Jurkat, Clone E6-1 (cell line): ENCODE measurements around the gene OAF.

Source experiments
- DNase-seq: peaks from one replicate; pipeline ENCODE4 v3.0.0-alpha.2; 2011; ENCODE audit warnings: low read depth, low spot score
- H3K4me3 ChIP-seq: 2 replicates; pipeline ENCODE4 v1.5.1; 2011; ENCODE audit warnings: mild to moderate bottlenecking, low read length, control low read depth, moderate library complexity

The OAF gene

DNA sequence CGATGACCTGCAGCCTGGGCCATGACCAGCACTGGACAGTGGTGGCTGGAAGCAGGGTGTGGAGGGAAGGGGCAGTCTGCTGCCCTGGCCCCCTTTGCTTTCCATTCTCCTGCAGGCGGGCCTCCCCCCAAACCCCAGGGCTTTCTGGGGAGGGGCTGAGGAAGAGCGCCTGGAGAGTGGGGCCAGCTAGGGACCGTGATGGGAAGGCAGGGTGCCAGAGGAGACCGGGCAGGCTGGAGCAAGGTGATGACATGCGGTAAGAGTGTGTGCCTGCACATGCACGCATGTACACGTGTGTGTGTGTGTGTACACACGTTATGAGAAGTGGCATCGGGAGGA lies 7.8 kb downstream of the OAF start:
- no peak for DNase-seq
- H3K4me3 ChIP-seq: no peak overlapping the region

DNA sequence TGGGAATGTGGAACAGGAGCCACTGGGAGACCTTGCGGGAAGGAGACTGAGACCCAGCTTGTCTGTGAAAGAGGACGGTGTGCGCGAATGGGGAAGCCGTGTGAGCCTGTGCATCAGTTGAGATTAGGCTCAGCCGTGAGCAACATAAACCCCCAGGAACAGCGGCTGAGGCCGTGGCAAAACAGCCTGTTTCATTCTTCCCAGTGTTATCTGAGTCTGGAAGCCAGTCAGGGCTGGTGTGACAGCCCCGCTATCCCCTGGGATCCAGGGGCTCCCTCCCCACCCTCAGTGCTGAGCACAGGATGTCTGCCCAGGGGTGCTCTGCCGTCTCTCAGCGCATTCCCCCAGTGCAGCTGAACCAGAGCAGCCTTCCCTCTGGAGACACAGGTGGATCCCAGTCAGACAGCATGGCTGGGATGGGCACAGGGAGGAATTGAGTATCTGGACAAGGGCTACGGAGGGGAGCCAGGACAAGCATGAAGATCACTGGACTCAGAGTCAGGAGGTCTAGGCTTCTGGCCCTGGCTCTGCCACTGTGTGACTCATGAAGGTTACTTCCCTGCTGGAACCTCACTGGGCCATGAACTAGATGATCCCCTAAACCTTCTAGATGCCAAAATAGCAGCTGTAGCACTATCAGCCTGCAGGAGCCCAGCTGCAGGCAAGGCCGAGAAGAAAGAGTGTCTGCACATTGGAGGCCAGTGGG lies 8.6 kb downstream of the OAF start:
- no peak for DNase-seq
- no peak overlapping the region for H3K4me3 ChIP-seq

DNA sequence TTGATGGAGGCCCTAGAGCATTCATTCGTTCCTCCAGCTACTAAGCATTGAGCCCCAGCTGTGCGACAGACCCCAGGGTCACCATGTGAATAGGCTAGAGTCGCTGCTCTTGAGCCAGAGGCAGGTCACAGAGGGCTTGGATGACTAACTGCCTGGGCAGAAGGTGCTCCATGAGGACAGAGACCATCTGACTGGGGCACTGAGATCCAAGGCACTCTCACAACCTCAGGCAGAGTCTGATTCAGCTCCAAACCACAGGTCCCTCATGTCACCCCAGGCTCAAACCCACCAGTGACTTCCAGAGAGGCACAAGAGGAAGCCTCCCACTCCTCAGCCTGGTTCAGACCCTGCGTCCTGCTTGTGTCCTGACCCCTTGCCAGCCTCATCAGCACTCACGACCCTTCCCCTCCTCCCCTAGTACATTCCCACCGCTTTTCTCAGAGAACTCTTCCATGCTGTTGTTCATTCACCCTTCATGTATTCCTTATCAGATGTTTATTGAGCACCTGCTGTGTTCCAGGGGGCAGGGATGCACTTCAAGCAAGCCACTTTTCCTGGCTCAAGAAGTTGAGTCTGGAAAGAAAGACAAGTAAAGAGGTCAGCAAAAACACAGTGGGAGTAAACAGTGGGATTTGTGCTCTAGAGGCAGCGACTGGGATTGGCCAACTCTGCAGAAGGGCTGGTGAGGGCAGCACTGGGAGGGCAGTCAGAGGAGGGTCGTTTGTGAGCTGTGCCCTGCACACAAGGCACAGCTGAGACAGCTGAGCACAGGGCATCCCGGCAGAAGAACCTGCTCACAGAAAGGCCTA lies 9.3 kb downstream of the OAF start:
- no peak for DNase-seq
- H3K4me3 ChIP-seq: no peak overlapping the region

DNA sequence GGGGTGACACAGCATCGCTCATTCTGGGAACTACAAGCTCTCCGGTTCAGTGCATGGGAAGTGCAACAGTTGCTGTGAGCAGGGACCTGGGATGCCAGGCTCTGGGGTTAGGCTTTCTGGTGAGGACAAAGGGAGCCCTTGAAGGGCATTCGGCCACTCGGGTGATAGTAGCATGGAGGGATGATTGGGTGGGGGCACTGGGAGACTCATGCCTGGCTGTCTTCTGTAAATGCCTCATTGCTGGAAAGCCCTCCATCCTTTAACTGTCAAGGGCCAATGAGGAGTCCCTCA lies 9.9 kb downstream of the OAF start:
- H3K4me3 ChIP-seq: no peak overlapping the region
- DNase-seq: no peak

DNA sequence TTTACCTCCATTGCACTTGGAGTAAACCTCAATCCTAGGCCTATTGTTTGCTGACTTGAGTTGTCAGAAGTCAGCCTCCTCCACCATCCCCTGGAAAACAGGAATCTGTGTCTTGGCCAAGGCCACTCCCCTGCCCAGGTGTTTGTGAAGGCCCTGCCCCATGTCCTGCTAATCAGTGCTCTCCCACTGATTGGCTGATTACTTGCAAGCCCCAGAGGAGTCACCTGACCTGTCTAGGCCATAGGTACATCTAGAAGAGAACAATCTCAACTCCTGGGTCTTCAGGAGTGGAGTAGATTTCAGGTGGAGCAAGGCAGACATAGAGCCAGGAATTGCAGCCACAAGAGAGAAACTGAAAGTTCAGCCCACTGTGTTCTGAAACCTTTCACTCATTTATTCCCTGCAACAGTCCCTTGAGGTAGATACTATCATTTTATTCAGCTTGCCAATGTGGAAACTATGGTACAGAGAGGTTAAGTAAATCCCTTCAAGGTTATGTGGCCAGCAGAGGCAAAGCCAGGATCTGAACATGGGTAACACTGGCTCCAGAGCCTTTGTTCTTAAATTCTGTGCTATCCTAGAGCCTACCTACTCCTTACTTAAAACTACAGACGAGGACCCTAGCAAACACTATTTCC lies 10.4 kb downstream of the OAF start:
- H3K4me3 ChIP-seq: no peak overlapping the region
- DNase-seq: no peak

DNA sequence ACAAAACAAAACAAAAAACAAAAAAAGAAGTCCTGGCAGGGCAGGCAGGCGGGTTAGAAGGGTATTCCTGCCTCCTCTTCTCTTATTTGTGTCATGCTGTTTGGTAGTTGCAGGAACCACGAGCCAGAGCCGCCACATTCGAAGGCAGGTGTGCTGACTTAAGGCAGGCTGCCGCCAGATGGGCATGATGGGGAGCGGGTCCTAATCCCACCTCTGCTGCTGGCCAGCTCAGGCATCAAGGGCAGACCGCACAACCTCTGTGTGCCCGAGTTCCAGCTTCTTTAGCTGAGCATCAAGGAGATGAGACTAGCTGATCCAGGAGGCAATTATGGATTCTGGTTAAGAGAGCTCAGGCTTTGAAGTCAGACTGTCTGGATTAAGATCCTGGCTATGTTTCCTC lies 12.1 kb downstream of the OAF start:
- DNase-seq: no peak
- no peak overlapping the region for H3K4me3 ChIP-seq

DNA sequence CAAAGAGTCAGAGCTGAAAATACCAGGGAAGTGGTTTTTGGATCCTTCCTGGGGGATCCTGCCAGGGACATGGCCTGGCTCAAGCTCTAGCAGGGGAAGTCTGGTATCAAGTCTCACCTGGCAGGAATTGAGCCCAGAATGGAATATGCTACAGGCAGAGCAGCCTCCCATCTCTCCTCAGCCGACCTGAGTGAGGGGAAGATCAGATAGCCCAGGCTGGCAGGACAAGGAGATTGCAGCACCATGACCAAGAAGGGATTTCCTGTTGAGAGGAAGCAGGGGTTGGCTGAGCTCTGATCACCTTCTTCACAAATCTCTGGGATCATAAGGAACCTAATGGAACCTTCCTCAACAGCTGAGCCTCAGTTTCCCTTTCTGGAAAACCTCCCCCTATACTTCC lies 13.0 kb downstream of the OAF start:
- H3K4me3 ChIP-seq: no peak overlapping the region
- DNase-seq: no peak

DNA sequence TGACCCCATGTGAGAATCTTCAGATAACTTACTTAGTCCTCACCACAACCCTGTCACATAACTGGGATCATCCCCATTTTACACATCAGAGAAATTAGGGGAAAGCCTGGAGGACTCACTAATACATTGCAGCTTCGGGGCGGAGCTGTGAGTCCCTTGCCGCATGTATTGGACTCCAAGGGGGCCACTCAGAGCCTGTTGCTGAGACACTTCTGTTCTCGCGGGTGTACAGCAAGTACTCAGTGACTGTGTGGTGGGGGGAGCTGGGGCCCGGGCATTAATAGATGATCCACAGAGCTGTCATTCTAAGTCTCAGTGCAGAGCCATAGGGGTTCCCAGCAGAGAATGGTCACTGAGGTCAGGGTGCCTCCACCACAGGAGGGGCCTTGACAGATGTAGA lies 13.5 kb downstream of the OAF start:
- H3K4me3 ChIP-seq: no peak overlapping the region
- DNase-seq: no peak

DNA sequence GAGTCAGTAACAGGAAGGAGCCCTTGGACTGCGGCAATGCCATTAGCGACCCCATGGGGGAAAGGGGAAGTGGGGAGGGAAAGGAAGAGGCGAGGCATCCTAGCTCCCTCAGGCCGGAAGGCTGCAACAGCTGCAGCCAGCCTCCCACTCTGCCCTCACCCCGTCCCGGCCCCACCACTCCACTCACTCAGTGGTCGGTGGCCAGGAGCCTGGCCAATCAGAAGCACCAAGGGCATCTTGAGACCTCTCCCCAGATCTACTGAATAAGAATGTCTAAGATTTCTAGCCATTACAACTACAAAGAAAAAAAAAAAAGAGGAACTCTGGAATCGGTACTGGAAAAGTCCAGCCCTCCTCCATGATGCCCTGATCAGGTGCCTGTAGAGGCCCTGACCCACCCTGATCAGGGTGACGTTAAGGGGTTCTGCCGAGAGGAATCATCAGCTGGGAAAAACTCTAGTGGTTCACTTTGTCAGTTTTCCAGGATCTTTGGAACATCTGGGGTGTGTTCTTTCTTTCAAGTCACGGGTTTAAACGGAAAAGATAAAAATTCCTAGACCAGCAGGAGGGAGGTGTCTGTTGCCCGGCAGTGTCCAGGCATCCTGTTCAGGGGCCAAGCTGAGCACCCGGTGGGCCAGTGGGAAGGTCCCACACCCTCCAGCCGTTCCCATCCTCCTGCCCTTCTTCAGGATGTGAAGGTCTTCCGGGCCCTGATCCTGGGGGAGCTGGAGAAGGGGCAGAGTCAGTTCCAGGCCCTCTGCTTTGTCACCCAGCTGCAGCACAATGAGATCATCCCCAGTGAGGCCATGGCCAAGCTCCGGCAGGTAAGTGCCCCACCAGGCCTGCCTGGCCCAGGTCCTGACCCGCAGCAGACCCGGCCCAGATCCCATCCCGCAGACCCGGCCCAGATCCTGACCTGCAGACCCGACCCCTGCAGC lies 14.4 kb downstream of the OAF start:
- H3K4me3 ChIP-seq: no peak overlapping the region
- DNase-seq: no peak

DNA sequence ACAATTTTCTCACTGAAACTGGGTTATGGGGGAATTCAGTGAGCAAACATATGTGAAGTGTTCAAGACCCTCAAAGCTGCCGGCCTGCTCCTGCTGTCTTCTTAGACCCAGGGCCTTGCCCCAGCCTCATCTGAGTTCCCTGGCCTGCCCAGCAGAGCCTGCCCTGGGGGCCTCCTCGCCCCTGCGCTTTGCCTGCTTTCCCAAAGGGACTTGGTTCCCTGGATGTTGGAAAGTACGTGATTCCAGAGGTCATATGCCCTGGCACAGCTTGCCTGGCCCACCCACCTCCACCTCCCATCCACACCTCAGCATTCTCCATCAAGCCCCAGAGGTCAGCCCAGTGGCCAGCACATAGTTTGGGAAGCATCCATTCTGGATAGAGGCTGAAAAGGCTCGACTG lies 15.4 kb downstream of the OAF start:
- H3K4me3 ChIP-seq: no peak overlapping the region
- no peak for DNase-seq

DNA sequence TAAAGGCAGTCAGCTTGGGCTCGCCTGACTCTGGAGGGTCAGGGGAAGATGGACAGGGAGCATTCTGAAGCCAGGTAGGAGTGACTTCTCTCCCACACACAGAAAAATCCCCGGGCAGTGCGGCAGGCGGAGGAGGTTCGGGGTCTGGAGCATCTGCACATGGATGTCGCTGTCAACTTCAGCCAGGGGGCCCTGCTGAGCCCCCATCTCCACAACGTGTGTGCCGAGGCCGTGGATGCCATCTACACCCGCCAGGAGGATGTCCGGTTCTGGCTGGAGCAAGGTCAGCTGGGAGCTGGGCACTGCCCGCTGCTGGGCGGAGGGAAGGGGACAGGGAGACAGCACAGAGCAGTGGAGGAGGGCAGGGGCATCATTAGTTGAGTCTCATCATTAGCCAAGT lies 15.9 kb downstream of the OAF start:
- DNase-seq: no peak
- H3K4me3 ChIP-seq: no peak overlapping the region

DNA sequence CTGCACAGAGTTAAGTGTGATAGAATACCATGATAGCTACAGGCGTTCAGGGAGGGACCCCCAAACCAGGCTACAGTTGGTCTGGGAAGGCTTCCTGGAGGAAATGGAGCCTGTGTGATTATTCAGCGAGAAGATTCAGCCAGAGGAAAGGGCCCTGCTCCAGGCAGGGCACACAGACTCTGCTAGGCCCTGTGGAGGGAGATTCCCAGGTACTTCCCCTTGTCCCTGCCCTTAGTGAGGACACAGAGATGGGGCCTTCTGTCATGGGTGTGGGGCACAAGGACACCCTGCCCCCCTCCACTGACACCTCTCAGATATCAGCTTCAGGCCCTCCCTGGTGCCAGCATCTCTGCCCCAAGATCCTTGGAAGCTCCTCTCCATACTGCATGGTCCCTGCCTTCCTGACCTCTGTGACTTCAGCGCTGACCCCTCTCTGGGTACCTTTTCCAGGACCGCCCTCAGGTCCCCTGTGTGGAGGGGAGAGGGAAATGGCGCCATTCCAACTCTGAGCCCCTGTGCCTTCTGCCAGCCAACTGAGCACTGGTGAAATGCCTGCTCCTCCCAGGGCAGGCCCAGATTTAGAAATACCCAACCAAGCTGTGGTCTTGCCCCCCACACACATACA lies 16.5 kb downstream of the OAF start:
- DNase-seq: no peak
- no peak overlapping the region for H3K4me3 ChIP-seq

DNA sequence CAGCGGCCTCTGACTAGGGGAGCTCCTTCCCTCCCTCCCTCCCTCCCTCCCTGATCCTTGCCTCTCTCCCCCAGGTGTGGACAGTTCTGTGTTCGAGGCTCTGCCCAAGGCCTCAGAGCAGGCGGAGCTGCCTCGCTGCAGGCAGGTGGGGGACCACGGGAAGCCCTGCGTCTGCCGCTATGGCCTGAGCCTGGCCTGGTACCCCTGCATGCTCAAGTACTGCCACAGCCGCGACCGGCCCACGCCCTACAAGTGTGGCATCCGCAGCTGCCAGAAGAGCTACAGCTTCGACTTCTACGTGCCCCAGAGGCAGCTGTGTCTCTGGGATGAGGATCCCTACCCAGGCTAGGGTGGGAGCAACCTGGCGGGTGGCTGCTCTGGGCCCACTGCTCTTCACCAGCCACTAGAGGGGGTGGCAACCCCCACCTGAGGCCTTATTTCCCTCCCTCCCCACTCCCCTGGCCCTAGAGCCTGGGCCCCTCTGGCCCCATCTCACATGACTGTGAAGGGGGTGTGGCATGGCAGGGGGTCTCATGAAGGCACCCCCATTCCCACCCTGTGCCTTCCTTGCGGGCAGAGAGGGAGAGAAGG lies 18.1 kb downstream of the OAF start:
- DNase-seq: no peak
- no peak overlapping the region for H3K4me3 ChIP-seq

DNA sequence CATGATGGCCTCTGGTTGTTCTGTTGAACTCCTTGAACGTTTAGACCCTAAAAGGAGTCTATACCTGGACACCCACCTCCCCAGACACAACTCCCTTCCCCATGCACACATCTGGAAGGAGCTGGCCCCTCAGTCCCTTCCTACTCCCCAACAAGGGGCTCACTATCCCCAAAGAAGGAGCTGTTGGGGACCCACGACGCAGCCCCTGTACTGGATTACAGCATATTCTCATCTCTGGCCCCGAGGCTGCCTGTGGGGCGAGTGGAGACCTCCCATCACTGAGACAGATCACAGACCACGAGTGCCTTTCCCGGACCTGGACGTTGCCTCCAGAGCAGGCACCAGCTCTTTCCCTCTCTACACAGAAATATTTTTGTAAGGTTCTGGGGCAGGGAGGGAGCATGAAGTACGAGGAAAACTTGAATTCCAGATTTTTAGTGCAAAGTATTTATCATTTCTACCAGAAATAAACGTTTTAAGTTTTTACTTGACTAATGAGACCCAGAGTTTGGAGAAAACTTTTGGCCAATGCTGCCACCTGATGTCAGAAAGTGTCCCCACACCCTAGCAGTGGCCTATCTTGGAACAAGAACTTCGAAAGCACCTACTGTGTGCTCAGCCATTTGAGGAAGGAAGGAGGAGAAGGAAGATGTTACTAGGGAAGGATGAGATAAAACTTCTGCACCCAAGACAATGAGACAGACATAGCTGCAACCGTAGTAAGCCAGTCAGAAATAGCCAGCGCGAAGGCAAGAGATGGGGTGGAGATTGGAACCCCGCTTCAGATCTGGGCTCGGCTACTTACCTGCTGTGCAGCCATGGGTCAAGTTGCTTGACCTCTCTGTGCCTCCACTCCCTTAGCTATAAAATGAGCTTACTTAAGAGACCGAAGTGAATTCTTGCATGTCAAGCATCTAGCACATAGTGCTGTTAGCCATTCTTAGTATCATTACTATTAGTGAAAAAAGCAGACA lies 18.9 kb downstream of the OAF start:
- DNase-seq: no peak
- H3K4me3 ChIP-seq: no peak overlapping the region

DNA sequence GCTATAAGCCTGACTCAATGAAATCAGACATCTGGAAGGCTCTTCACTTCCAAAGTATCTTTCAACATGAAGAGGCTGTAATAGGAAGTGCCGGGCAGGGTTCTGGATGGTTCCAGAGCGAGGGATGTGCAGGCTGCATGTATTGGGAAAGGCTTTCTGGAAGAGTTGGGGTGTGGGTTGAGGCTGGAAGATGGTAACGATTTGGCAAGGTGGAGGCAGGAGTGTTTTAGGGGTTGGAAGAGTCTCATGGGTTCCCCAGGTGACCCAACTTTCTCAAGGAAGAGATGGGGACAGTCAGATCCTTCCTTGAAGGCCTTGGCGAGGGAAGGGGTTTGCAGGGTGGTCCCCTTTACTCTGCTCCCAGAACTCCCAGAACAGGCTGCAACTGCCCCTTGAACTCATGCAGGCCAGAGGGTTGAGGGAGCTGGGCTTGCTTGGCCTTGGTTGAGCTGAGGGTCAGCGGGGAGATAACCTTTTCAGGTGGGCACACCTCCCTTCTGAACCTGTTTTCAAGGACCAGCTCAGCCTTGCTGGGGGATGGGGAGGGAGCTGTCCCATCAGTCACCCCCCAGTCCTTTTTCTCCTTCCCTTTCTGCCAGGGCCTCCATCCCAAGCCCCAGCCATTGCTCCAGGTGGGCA lies 19.7 kb downstream of the OAF start:
- no peak for DNase-seq
- no peak overlapping the region for H3K4me3 ChIP-seq

DNA sequence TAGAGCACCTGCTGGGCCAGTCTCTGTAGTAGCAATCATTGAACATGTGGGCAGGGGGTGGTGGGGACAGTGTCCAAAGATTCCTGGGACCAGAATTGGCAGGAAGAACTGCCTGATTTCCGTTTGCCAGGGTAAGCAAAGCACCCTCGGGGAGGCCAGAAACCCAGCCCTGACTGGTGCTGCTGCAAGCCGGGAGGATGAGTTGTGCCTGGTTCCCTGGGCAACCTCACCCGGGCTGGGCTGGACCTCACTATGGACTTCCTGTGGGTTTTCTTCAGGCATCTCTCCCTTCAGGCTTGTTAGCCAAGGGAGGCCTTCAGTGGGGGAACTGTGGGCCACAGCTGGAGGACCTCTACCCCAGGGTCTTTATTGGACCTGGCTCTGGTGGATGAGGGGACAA lies 21.1 kb downstream of the OAF start:
- H3K4me3 ChIP-seq: no peak overlapping the region
- DNase-seq: no peak

DNA sequence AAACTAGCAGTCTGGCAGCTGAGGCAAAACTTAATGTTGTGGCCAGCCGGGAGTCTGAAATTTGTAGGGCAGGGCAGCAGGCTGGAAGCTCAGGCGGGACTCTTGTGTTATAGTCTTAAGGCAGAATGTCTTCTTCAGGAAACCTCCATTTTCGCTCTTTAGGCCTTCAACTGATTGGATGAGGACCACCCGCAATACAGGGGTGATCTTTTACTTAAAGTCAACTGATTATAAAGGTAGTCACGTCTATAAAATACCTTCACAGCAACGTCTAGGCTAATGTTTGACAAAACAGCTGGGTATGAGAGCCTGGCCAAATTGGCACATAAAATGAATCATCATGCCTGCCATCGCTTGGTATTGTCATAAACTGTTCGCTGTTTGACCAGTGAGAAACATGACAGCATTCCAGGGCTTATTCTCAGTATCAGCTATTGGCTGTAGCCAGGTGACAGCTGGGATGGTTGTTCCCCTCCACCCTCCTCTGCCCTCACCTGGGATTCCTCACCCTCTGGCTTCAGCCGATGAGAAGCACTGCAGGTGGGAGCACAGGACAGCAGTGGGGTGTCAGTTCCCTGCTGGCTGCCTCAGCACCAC lies 22.5 kb downstream of the OAF start:
- DNase-seq: no peak

More for the DNA sequence above, 22.5 kb downstream of the OAF start:
- no peak overlapping the region for H3K4me3 ChIP-seq
